Embryonic facial prominence (tissue), 1 donor: ENCODE data around the gene CTBP2.

Experiments used
- DNase-seq: peaks from one replicate; pipeline ENCODE4 v3.0.0-alpha.2; 2016; ENCODE audit errors: extremely low spot score

CTBP2 gene

GRCh38 chr10:125010362-125010761 is 150.0 kb downstream of the CTBP2 start:
- DNase-seq, result no peak

GRCh38 chr10:125009661-125010161 is 150.7 kb downstream of the CTBP2 start:
- no peak for DNase-seq

- no peak for DNase-seq
Measured at GRCh38 chr10:125008689-125009638, 151.4 kb downstream of the CTBP2 start.

GRCh38 chr10:125007436-125007835 is 152.9 kb downstream of the CTBP2 start:
- no peak for DNase-seq

- no peak for DNase-seq
Measured at GRCh38 chr10:125006921-125007426, 153.4 kb downstream of the CTBP2 start.

- no peak for DNase-seq
Measured at GRCh38 chr10:125006188-125006680, 154.1 kb downstream of the CTBP2 start.

GRCh38 chr10:125005312-125006187 is 154.8 kb downstream of the CTBP2 start:
- no peak for DNase-seq

- no peak for DNase-seq
Measured at GRCh38 chr10:125004571-125005311, 155.6 kb downstream of the CTBP2 start.

- no peak for DNase-seq
Measured at GRCh38 chr10:125003901-125004467, 156.4 kb downstream of the CTBP2 start.

- no peak for DNase-seq
Measured at GRCh38 chr10:125003146-125003900, 157.0 kb downstream of the CTBP2 start.

- no peak for DNase-seq
Measured at GRCh38 chr10:125002423-125003145, 157.8 kb downstream of the CTBP2 start.

GRCh38 chr10:125002047-125002422 is 158.3 kb downstream of the CTBP2 start:
- no peak for DNase-seq

GRCh38 chr10:125001313-125002046 is 158.9 kb downstream of the CTBP2 start:
- no peak for DNase-seq

- DNase-seq, result no peak
Measured at GRCh38 chr10:125000366-125001312, 159.7 kb downstream of the CTBP2 start.

- DNase-seq, result no peak
Measured at GRCh38 chr10:124999433-125000365, 160.7 kb downstream of the CTBP2 start.

- DNase-seq, result no peak
Measured at GRCh38 chr10:124998624-124999291, 161.6 kb downstream of the CTBP2 start.
